ENCODE data around the gene TRIP10. TPM values are rescaled to one million over a fixed set of nuclear protein-coding genes. Genes with fewer than 3 reads are reported as not detected.
"Not testable (repeated sequence)": the region's sequence is repeated elsewhere in the genome, so short reads cannot be mapped to it uniquely, and the experiment has no call there.

TRIP10 gene
- total and polyA plus RNA-seq, 9 donors: 57.3 to 149 (median 106) TPM

- whole genome bisulfite sequencing, 3 donors: 38 to 54% (median 39%) methylated on average over 3 of the region's 3 CpGs
- TF ChIP-seq EP300 (IDR thresholded peaks at IDR 0.05) (no peak), POLR2A (IDR thresholded peaks at IDR 0.05) (no peak)
- H3K27ac ChIP-seq: no peak overlapping the region
- H3K9me3 ChIP-seq: no peaks in the 10 kb centered on the region
- H3K4me1 ChIP-seq (ENCODE audit: insufficient read depth): no peaks in the 10 kb centered on the region
- H3K36me3 ChIP-seq: no peaks in the 10 kb centered on the region
- no peaks in the 10 kb centered on the region for H3K27me3 ChIP-seq
- no peak overlapping the region for H3K4me3 ChIP-seq
- intact Hi-C loops (cut with DNase I): loop anchor here in 1 of 4 donors (10.0 kb wide), 1 partner anchor 48 kb away; no protein-coding TSS in a partner anchor
- DNase-seq: no peak
Observed at GRCh38 chr19:6706633-6706958, 32.9 kb upstream of the TRIP10 start.

- no peak for TF ChIP-seq CTCF (IDR thresholded peaks at IDR 0.05)
- no peaks in the 10 kb centered on the region for H3K36me3 ChIP-seq
- intact Hi-C loops (cut with DNase I): loop anchor here in 1 of 4 donors (10.0 kb wide), 1 partner anchor 48 kb away; no protein-coding TSS in a partner anchor
- H3K27me3 ChIP-seq: no peaks in the 10 kb centered on the region
- no peak overlapping the region for H3K4me3 ChIP-seq
- H3K27ac ChIP-seq: no peak overlapping the region
- H3K4me1 ChIP-seq (ENCODE audit: insufficient read depth): no peaks in the 10 kb centered on the region
- no peaks in the 10 kb centered on the region for H3K9me3 ChIP-seq
- WGBS, 3 donors: 78 to 86% (median 82%) methylated on average over 37 to 44 of the region's 44 CpGs
- DNase-seq: no peak
Observed at GRCh38 chr19:6707011-6707657, 32.3 kb upstream of the TRIP10 start.

GRCh38 chr19:6707658-6708018 lies 31.8 kb upstream of the TRIP10 start:
- TF ChIP-seq POLR2A (IDR thresholded peaks at IDR 0.05) (no peak), EP300 (IDR thresholded peaks at IDR 0.05) (no peak), CTCF (IDR thresholded peaks at IDR 0.05) (no peak)
- no peaks in the 10 kb centered on the region for H3K4me1 ChIP-seq (ENCODE audit: insufficient read depth)
- intact Hi-C loops (cut with DNase I): loop anchor here in 1 of 4 donors (10.0 kb wide), 1 partner anchor 47 kb away; no protein-coding TSS in a partner anchor
- DNase-seq: no peak
- H3K27ac ChIP-seq: no peak overlapping the region
- no peak overlapping the region for H3K4me3 ChIP-seq
- WGBS, 3 donors: 54 to 70% (median 70%) methylated on average over 13 to 16 of the region's 16 CpGs
- H3K36me3 ChIP-seq: no peaks in the 10 kb centered on the region
- no peaks in the 10 kb centered on the region for H3K9me3 ChIP-seq
- no peaks in the 10 kb centered on the region for H3K27me3 ChIP-seq

GRCh38 chr19:6708346-6708745 lies 31.1 kb upstream of the TRIP10 start:
- intact Hi-C loops (cut with DNase I): loop anchor here in 1 of 4 donors (10.0 kb wide), 1 partner anchor 46 kb away; no protein-coding TSS in a partner anchor
- H3K27me3 ChIP-seq: no peaks in the 10 kb centered on the region
- TF ChIP-seq CTCF (IDR thresholded peaks at IDR 0.05) (no peak), POLR2A (IDR thresholded peaks at IDR 0.05) (no peak), EP300 (IDR thresholded peaks at IDR 0.05) (no peak)
- DNase-seq: no peak
- H3K9me3 ChIP-seq: no peaks in the 10 kb centered on the region
- no peak overlapping the region for H3K27ac ChIP-seq
- no peaks in the 10 kb centered on the region for H3K4me1 ChIP-seq (ENCODE audit: insufficient read depth)
- no peak overlapping the region for H3K4me3 ChIP-seq
- 88 to 94% (median 88%) methylated on average over 3 of the region's 3 CpGs for WGBS, 3 donors
- no peaks in the 10 kb centered on the region for H3K36me3 ChIP-seq

- not testable (repeated sequence) for H3K27me3 ChIP-seq; H3K4me1 ChIP-seq (ENCODE audit: insufficient read depth); H3K4me3 ChIP-seq; H3K27ac ChIP-seq; H3K36me3 ChIP-seq; H3K9me3 ChIP-seq
- WGBS, 3 donors: 81 to 86% (median 84%) methylated on average over 12 of the region's 12 CpGs
- peak in 1 of 5 donors; percentile 6 for DNase-seq
- intact Hi-C loops (cut with DNase I): loop anchor here in 1 of 4 donors (10.0 kb wide), 1 partner anchor 46 kb away; no protein-coding TSS in a partner anchor
Observed at GRCh38 chr19:6708913-6709312, 30.6 kb upstream of the TRIP10 start.

Measured in ovary (tissue), 9 donors.